Activated CD4-positive, alpha-beta T cell treated with anti-CD3 and anti-CD28 coated beads, Interleukin-2, amount 50 U/mL, for 16 hours (primary cell): ENCODE results near the gene CHODL.

Source experiments
- DNase-seq: peaks from one replicate; pipeline ENCODE4 v3.0.0-alpha.2; 2020

CHODL gene

GRCh38 chr21:18244671-18245463 is at the start of gene CHODL:
TSS of gene CHODL (plus strand) at chr21:18244833. CDS start at chr21:18245224, 391 bp downstream.
- no peak for DNase-seq

- no peak for DNase-seq
Measured at GRCh38 chr21:18204931-18205330, 39.7 kb upstream of the CHODL start.

- no peak for DNase-seq
Measured at GRCh38 chr21:18218331-18218730, 26.3 kb upstream of the CHODL start.

GRCh38 chr21:18220498-18220897 is 24.1 kb upstream of the CHODL start:
- no peak for DNase-seq

GRCh38 chr21:18222346-18222745 is 22.3 kb upstream of the CHODL start:
- DNase-seq: no peak

- DNase-seq: no peak
Measured at GRCh38 chr21:18228060-18228739, 16.4 kb upstream of the CHODL start.

GRCh38 chr21:18235545-18235944 is 9.1 kb upstream of the CHODL start:
- no peak for DNase-seq

GRCh38 chr21:18245464-18245967 is 883 bp downstream of the CHODL start:
- DNase-seq: no peak

GRCh38 chr21:18248171-18248570 is 3.5 kb downstream of the CHODL start:
- DNase-seq: no peak

- no peak for DNase-seq
Measured at GRCh38 chr21:18249672-18250071, 5.0 kb downstream of the CHODL start.

GRCh38 chr21:18251065-18251464 is 6.4 kb downstream of the CHODL start:
- no peak for DNase-seq

- DNase-seq: no peak
Measured at GRCh38 chr21:18252256-18252655, 7.6 kb downstream of the CHODL start.

GRCh38 chr21:18252680-18253079 is 8.0 kb downstream of the CHODL start:
- DNase-seq: no peak

GRCh38 chr21:18253221-18253620 is 8.6 kb downstream of the CHODL start:
- DNase-seq: no peak

- no peak for DNase-seq
Measured at GRCh38 chr21:18253799-18254198, 9.2 kb downstream of the CHODL start.

GRCh38 chr21:18265944-18266343 is 21.3 kb downstream of the CHODL start:
- no peak for DNase-seq

GRCh38 chr21:18267496-18267895 is 22.9 kb downstream of the CHODL start:
- no peak for DNase-seq

GRCh38 chr21:18268906-18269305 is 24.3 kb downstream of the CHODL start:
- no peak for DNase-seq

- no peak for DNase-seq
Measured at GRCh38 chr21:18269856-18270255, 25.2 kb downstream of the CHODL start.

- no peak for DNase-seq
Measured at GRCh38 chr21:18273400-18273799, 28.8 kb downstream of the CHODL start.

GRCh38 chr21:18274370-18274769 is 29.7 kb downstream of the CHODL start:
- no peak for DNase-seq

GRCh38 chr21:18275781-18276180 is 31.1 kb downstream of the CHODL start:
- DNase-seq: no peak

GRCh38 chr21:18285379-18285778 is 40.7 kb downstream of the CHODL start:
- DNase-seq: no peak

GRCh38 chr21:18289876-18290275 is 45.2 kb downstream of the CHODL start:
- DNase-seq: no peak
